ENCODE data around the gene HPF1. TPM values are rescaled to one million over a fixed set of nuclear protein-coding genes. Genes with fewer than 3 reads are reported as not detected.

Gene HPF1
- total and polyA plus RNA-seq, 2 of the 13 experiments (the other 11 are each of a cell fraction or from before 2014, with no cell fraction given): 5.1 to 14.8 TPM

- intact Hi-C loops (cut with micrococcal nuclease; ENCODE audit: unreplicated experiment): no loop called here
Observed at GRCh38 chr4:169745291-169745690, 12.5 kb downstream of the HPF1 start.

More at GRCh38 chr4:169745291-169745690, 12.5 kb downstream of the HPF1 start:
- POLR2A ChIA-PET: no interaction called here
- WGBS (ENCODE audit: low lambda C conversion rate): 100% methylated on average over 1 of the region's 1 CpG
- H3K4me3 ChIP-seq (replicated peaks in 1 of 3; ENCODE audit: insufficient read depth in 1 of 3, low read depth in 2 of 3, low read length in 3 of 3): no peak overlapping the region
- ATAC-seq: no peak
- no peaks in the 10 kb centered on the region for H3K9me3 ChIP-seq (ENCODE audit: low read length)
- BruUV-seq (replicated peaks): no TSS peak
- H3K79me2 ChIP-seq (ENCODE audit: insufficient read depth, low read length): no peaks in the 10 kb centered on the region
- FAIRE-seq: no peak
- no peak overlapping the region for H3K27ac ChIP-seq (ENCODE audit: extremely low read length, insufficient read depth, low read length)
- no peaks in the 10 kb centered on the region for H3K27me3 ChIP-seq (ENCODE audit: control insufficient read depth in 1 of 2, insufficient read depth in 2 of 2, low read length in 2 of 2)
- no peak for DNase-seq (ENCODE audit: low spot score)
- no peaks in the 10 kb centered on the region for H3K4me1 ChIP-seq (ENCODE audit: insufficient read depth, low read length)
- TF ChIP-seq CREB1 (IDR thresholded peaks at IDR 0.05) (no peak), CREB1 (CRISPR knock-in tag; IDR thresholded peaks at IDR 0.05) (no peak), PITX1 (CRISPR knock-in tag; IDR thresholded peaks at IDR 0.05) (no peak), NFAT5 (CRISPR knock-in tag; IDR thresholded peaks at IDR 0.05) (no peak), ZBTB3 (CRISPR knock-in tag; IDR thresholded peaks at IDR 0.05; ENCODE audit: borderline replicate concordance, low read depth) (no peak), XBP1 (CRISPR knock-in tag; IDR thresholded peaks at IDR 0.05) (no peak), ZNF138 (CRISPR knock-in tag; IDR thresholded peaks at IDR 0.05; ENCODE audit: low read depth) (no peak), ZNF275 (CRISPR knock-in tag; IDR thresholded peaks at IDR 0.05; ENCODE audit: borderline replicate concordance) (no peak), YEATS2 (CRISPR knock-in tag; IDR thresholded peaks at IDR 0.05; ENCODE audit: borderline replicate concordance) (no peak), MTF2 (CRISPR knock-in tag; IDR thresholded peaks at IDR 0.05; ENCODE audit: borderline replicate concordance) (no peak), NCOA2 (CRISPR knock-in tag; IDR thresholded peaks at IDR 0.05) (no peak), ELF4 (CRISPR knock-in tag; IDR thresholded peaks at IDR 0.05; ENCODE audit: borderline replicate concordance) (no peak), ZNF281 (CRISPR knock-in tag; IDR thresholded peaks at IDR 0.05; ENCODE audit: borderline replicate concordance) (no peak)
- no peaks in the 10 kb centered on the region for H4K20me1 ChIP-seq (ENCODE audit: insufficient read depth, low read length)
- H3K4me2 ChIP-seq (ENCODE audit: low read depth, low read length): no peak overlapping the region
- in situ Hi-C loops (cut with HindIII; ENCODE audit: extremely low pct_ligation_motif_present, low pct_unique_long_range_greater_than_20kb): no loop called here
- peaks cover 0 to 5% of the 10 kb centered on the region in 2 experiments; a peak in 2 of 5 replicates for H3K36me3 ChIP-seq (replicated peaks in 1 of 2; ENCODE audit: control insufficient read depth in 1 of 2, insufficient read depth in 2 of 2, low read length in 2 of 2)
- H2AFZ ChIP-seq (ENCODE audit: low read length): no peak overlapping the region
- CTCF ChIA-PET (ENCODE audit: low intra/inter-chr PET ratio, low total read pairs): no interaction called here
- no peak overlapping the region for H3K9ac ChIP-seq (ENCODE audit: insufficient read depth, low read depth, low read length)

Data from HepG2 (cell line).